Retinal pigment epithelial cell (primary cell): Measurements from ENCODE around the gene FREM1.

Source experiments
- DNase-seq: peaks from one replicate; pipeline ENCODE4 v3.0.0-alpha.2; 2010; ENCODE audit warnings: low read depth
- H3K4me3 ChIP-seq: 2 replicates; pipeline ENCODE4 v1.5.1; 2011; ENCODE audit warnings: mild to moderate bottlenecking, low read length, control low read depth, moderate library complexity
- TF ChIP-seq, protein P1 (sequence below): conservative IDR thresholded peaks from 2 replicates; pipeline ENCODE4 v1.5.1; 2011; ENCODE audit warnings: low read depth, low read length, control low read depth, inconsistent platforms

FREM1 gene

DNA sequence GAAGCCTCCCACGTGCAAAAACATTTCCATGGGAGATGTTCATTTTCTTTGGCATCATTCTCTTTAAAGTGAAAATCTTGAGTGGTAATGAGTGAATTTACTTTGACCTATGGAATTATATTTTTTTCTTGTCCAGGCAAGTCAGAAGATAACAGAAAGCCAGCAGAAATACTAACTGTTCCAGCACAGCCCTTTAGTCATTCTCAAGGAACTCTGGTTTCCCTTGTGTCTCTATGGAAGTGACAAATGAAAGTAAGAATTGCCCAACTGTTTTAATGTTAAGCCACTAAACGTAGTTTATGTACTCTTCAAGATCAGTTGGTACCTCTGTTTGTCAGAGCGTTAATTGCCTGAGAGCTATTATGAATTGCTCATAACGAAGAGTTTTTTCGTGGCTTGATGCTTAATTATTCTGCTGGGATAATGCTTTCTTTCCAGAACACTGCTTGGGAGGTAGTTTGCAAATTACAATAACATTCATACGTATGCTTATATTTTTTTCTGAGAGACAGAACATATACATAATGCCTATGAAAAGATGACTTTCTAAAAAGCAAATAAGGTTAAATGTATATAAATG, 103.2 kb downstream of the FREM1 start:
- no peak overlapping the region for H3K4me3 ChIP-seq
- DNase-seq = no peak
- TF ChIP-seq, protein P1, sequence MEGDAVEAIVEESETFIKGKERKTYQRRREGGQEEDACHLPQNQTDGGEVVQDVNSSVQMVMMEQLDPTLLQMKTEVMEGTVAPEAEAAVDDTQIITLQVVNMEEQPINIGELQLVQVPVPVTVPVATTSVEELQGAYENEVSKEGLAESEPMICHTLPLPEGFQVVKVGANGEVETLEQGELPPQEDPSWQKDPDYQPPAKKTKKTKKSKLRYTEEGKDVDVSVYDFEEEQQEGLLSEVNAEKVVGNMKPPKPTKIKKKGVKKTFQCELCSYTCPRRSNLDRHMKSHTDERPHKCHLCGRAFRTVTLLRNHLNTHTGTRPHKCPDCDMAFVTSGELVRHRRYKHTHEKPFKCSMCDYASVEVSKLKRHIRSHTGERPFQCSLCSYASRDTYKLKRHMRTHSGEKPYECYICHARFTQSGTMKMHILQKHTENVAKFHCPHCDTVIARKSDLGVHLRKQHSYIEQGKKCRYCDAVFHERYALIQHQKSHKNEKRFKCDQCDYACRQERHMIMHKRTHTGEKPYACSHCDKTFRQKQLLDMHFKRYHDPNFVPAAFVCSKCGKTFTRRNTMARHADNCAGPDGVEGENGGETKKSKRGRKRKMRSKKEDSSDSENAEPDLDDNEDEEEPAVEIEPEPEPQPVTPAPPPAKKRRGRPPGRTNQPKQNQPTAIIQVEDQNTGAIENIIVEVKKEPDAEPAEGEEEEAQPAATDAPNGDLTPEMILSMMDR = no peak

GRCh38 chr9:14799030-14799429, 111.2 kb downstream of the FREM1 start:
- H3K4me3 ChIP-seq = no peak overlapping the region
- no peak for DNase-seq
- TF ChIP-seq, protein P1 = no peak

GRCh38 chr9:14797435-14797834, 112.8 kb downstream of the FREM1 start:
- H3K4me3 ChIP-seq = no peak overlapping the region
- no peak for DNase-seq
- TF ChIP-seq, protein P1 = no peak

DNA sequence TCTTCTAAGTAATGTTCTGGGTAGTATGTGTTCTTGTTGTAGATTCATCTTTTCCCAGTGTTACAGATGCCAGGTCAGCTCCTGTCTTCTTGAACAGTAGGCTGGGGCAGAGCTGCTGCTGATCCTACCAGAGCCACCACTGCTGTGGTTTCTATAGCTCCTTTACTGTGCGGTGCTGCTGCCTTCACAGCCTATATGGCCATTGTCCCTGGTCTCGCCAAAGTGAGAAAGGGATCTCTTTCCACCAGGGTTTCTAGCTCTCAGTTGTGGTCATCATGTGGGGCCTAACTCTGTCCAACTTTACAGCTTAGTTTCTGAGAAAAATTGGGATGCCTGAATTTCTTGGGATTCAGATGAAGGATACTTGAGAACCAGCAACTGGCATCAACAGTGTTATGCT, 116.8 kb downstream of the FREM1 start:
- DNase-seq = no peak
- TF ChIP-seq, protein P1 = no peak
- no peak overlapping the region for H3K4me3 ChIP-seq

DNA sequence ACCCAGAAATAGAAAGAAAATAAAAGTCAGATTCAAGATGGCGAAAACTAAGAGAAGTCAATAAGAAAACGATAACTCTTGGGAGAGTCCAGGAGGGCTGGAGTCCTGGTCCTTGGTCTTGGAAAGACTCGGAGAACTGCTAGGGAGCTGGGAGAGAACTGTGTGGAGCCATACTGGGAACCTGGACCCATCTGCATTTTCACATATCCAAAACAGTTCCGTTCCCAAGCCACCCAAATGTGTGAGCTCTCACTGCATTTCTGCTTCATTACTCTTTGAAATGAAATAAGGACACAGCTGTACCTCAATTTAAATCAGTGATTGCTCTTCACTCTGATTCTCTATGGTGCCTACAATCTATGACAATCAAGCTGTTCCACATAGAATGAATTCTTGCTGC, 119.6 kb downstream of the FREM1 start:
- TF ChIP-seq, protein P1 = no peak
- no peak overlapping the region for H3K4me3 ChIP-seq
- no peak for DNase-seq

DNA sequence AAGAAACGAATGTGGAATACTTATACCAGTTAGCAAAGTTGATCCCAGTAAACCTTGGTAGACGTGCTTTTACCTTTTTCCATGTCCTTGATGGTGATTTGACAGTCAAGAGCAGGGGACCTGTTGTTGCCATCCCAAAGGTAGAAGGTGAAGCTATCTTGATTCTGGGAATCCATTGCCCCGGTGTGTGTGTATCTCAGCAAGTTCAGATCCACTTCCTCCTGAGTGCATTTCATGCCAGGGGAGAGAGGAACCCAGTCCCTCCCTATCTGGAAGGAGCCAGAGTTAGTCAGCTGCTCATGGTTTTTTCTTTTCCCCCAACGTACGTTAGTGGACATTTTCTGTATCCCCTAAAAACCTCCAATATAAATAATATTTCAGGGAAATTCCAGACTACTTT, 121.4 kb downstream of the FREM1 start:
- TF ChIP-seq, protein P1 = no peak
- DNase-seq = no peak
- no peak overlapping the region for H3K4me3 ChIP-seq

GRCh38 chr9:14783358-14783757, 126.9 kb downstream of the FREM1 start:
- no peak overlapping the region for H3K4me3 ChIP-seq
- TF ChIP-seq, protein P1 = no peak
- no peak for DNase-seq
